IMR-90 (cell line): ENCODE data around the gene ING5. TPM values are rescaled to one million over a fixed set of nuclear protein-coding genes. Genes with fewer than 3 reads are reported as not detected.

Source experiments
- ATAC-seq: fragments of 200-7000 bp; cut with Tn5 transposase; 2 replicates; pipeline ENCODE4 v1.9.1; 2020; ENCODE audit warnings: low read depth, mild to moderate bottlenecking, moderate library complexity
- BruUV-seq: library from RNA; stranded (reverse); fragments of 400-500 nt; replicated peaks from 2 replicates; lab custom pipeline; 2021; lab: Mats Ljungman, UMichigan
- CTCF ChIA-PET: fragments of 300-600 bp; formaldehyde crosslinking; extraction: SDS; loops from one replicate; lab custom pipeline; 2021; ENCODE audit warnings: antibody characterized with exemption; lab: Yijun Ruan, JAX
- POLR2A ChIA-PET: fragments of 300-600 bp; sonication (Branson Sonifier 250); formaldehyde crosslinking; loops from one replicate; lab custom pipeline; 2022; ENCODE audit warnings: antibody characterized with exemption; ENCODE audit not compliant: unreplicated experiment; lab: Charles Lee
- DNase-seq: peaks from one replicate; pipeline ENCODE4 v3.0.0; 2013
- H2AFZ ChIP-seq: replicated peaks from 2 replicates; pipeline ENCODE3; 2013; ENCODE audit warnings: low read length, mild to moderate bottlenecking; ENCODE audit not compliant: poor library complexity
- H2AK5ac ChIP-seq: 2 replicates; pipeline ENCODE4 v1.6.1; 2013; ENCODE audit warnings: low read depth, low read length, inconsistent platforms
- H2AK9ac ChIP-seq: replicated peaks from 2 replicates; pipeline ENCODE3; 2013; ENCODE audit warnings: mild to moderate bottlenecking, low read depth, low read length, moderate library complexity; ENCODE audit not compliant: poor library complexity
- H2BK120ac ChIP-seq: 2 replicates; pipeline ENCODE4 v1.6.1; 2013; ENCODE audit warnings: low read depth, low read length, inconsistent platforms
- H2BK15ac ChIP-seq: 3 replicates; pipeline ENCODE4 v1.6.1; 2013; ENCODE audit warnings: low read depth, low read length, inconsistent platforms
- H2BK20ac ChIP-seq: 2 replicates; pipeline ENCODE4 v1.6.1; 2013; ENCODE audit warnings: low read depth, mild to moderate bottlenecking, inconsistent platforms, low read length, moderate library complexity
- H2BK5ac ChIP-seq: 2 replicates; pipeline ENCODE4 v1.6.1; 2013; ENCODE audit warnings: mild to moderate bottlenecking, low read depth, low read length, inconsistent platforms; ENCODE audit not compliant: poor library complexity, severe bottlenecking
- H3K14ac ChIP-seq: replicated peaks from 2 replicates; pipeline ENCODE4 v1.6.1; 2013; ENCODE audit warnings: low read depth, low read length, inconsistent platforms
- H3K18ac ChIP-seq: 2 replicates; pipeline ENCODE4 v1.6.1; 2013; ENCODE audit warnings: low read depth, low read length, control low read depth
- H3K23ac ChIP-seq: 2 replicates; pipeline ENCODE4 v1.6.1; 2013; ENCODE audit warnings: low read depth, low read length, inconsistent platforms
- H3K27ac ChIP-seq: 2 replicates; pipeline ENCODE4 v1.5.1; 2013; ENCODE audit warnings: mild to moderate bottlenecking, control low read depth, low read length; ENCODE audit not compliant: insufficient read depth
- H3K27me3 ChIP-seq: 2 replicates; pipeline ENCODE4 v1.6.1; 2013; ENCODE audit warnings: low read length; ENCODE audit not compliant: control insufficient read depth, insufficient read depth
- H3K36me3 ChIP-seq: 2 replicates; pipeline ENCODE4 v1.6.1; 2013; ENCODE audit warnings: low read length, mixed read lengths; ENCODE audit not compliant: control insufficient read depth, insufficient read depth
- H3K4ac ChIP-seq: 2 replicates; pipeline ENCODE4 v1.6.1; 2013; ENCODE audit warnings: low read depth, low read length, inconsistent platforms
- H3K4me1 ChIP-seq: 2 replicates; pipeline ENCODE4 v1.6.1; 2013; ENCODE audit warnings: low read length, mixed read lengths; ENCODE audit not compliant: control insufficient read depth, insufficient read depth
- H3K4me2 ChIP-seq: 2 replicates; pipeline ENCODE4 v1.6.1; 2013; ENCODE audit warnings: low read depth, mild to moderate bottlenecking, control low read depth, low read length, moderate library complexity
- H3K4me3 ChIP-seq: 2 replicates; pipeline ENCODE4 v1.5.1; 2013; ENCODE audit warnings: low read depth, mild to moderate bottlenecking, control low read depth, low read length, moderate library complexity; ENCODE audit not compliant: insufficient read depth
- H3K56ac ChIP-seq: 2 replicates; pipeline ENCODE4 v1.6.1; 2013; ENCODE audit warnings: low read length, inconsistent platforms; ENCODE audit not compliant: insufficient read depth; ENCODE audit errors: extremely low read depth
- H3K79me1 ChIP-seq, 2 experiments: 2 replicates each; pipeline ENCODE4 v1.6.1; 2013; ENCODE audit warnings: low read length in 2 of 2, inconsistent platforms in 1 of 2, low read depth in 1 of 2
- H3K9ac ChIP-seq: 2 replicates; pipeline ENCODE4 v1.6.1; 2013; ENCODE audit warnings: low read depth, low read length, control low read depth
- H3K9me1 ChIP-seq: 2 replicates; pipeline ENCODE4 v1.6.1; 2013; ENCODE audit warnings: low read length, inconsistent platforms; ENCODE audit not compliant: insufficient read depth
- H3K9me3 ChIP-seq: 2 replicates; pipeline ENCODE4 v1.6.1; 2013; ENCODE audit warnings: low read length; ENCODE audit not compliant: control insufficient read depth, insufficient read depth
- H4K20me1 ChIP-seq: 2 replicates; pipeline ENCODE4 v1.6.1; 2013; ENCODE audit warnings: low read length, inconsistent platforms; ENCODE audit not compliant: insufficient read depth
- H4K5ac ChIP-seq: 2 replicates; pipeline ENCODE4 v1.6.1; 2013; ENCODE audit warnings: mild to moderate bottlenecking, low read depth, low read length, control low read depth
- H4K8ac ChIP-seq, 2 experiments: 2 replicates each; pipeline ENCODE4 v1.6.1; 2013; ENCODE audit warnings: low read depth in 2 of 2, low read length in 2 of 2, control low read depth in 1 of 2, inconsistent platforms in 1 of 2
- H4K91ac ChIP-seq: 2 replicates; pipeline ENCODE4 v1.6.1; 2013; ENCODE audit warnings: low read depth, low read length, inconsistent platforms; ENCODE audit not compliant: insufficient read depth
- CTCF ChIP-seq: conservative IDR thresholded peaks from 2 replicates; pipeline ENCODE4 v1.5.1; 2012; ENCODE audit warnings: mild to moderate bottlenecking, low read depth, low read length, improper control_type of control experiment
- RAD21 ChIP-seq: IDR thresholded peaks from 2 replicates; pipeline ENCODE4 v1.6.1; 2012; ENCODE audit warnings: low read length, improper control_type of control experiment
- WGBS, 2 experiments: methylation state at CpG; one replicate each; pipeline versions ENCODE4 v1.1.5 to v1.1.7; 2013; ENCODE audit warnings: missing lambda C conversion rate in 2 of 2; ENCODE audit not compliant: insufficient read length in 1 of 2; ENCODE audit errors: extremely low coverage in 2 of 2; 5-methylcytosine and 5-hydroxymethylcytosine counted together
- dilution Hi-C: fragments of 300-500 bp; cut with HindIII; formaldehyde crosslinking; loops from one replicate; pipeline ENCODE4 v1.14.3; 2018; ENCODE audit warnings: low sequenced_read_pairs; ENCODE audit not compliant: unreplicated experiment
- in situ Hi-C: fragments of 300-500 bp; cut with MboI; formaldehyde crosslinking; loops from 3 replicates; pipeline ENCODE4 v1.14.3; 2019; ENCODE audit warnings: low sequenced_read_pairs, inconsistent platforms, mixed read lengths
- intact Hi-C: fragments of 100-400 bp; cut with micrococcal nuclease; formaldehyde crosslinking; loops from 2 replicates; pipeline ENCODE4 v1.10.0; 2022
- polyA plus RNA-seq, 3 experiments: library from polyadenylated mRNA; depleted of rRNA; stranded (reverse); fragments of >200 nt; gene quantifications; 2 replicates each; pipeline ENCODE4 v1.2.3, GENCODE V29; 2012; ENCODE audit warnings: low replicate concordance in 1 of 3
- total RNA-seq: library from RNA; depleted of rRNA; stranded (reverse); fragments of >200 nt; gene quantifications from 2 replicates; pipeline ENCODE4 v1.2.3, GENCODE V29; 2012

ING5 gene
- total and polyA plus RNA-seq, 2 of the 4 experiments (the other 2 are of a cell fraction), result 36.1 to 38.9 TPM

GRCh38 chr2:241739177-241739576, 37.3 kb downstream of the ING5 start:
- Histone ChIP-seq H4K20me1 (peaks cover 34% of the 10 kb centered on the region), H3K27ac (no peak overlapping the region), H2BK15ac (no peak overlapping the region)

More at GRCh38 chr2:241739177-241739576, 37.3 kb downstream of the ING5 start:
- Histone ChIP-seq H3K36me3 (peaks cover 19% of the 10 kb centered on the region), H3K9me3 (no peaks in the 10 kb centered on the region), H3K4me3 (no peak overlapping the region), H3K4me1 (peaks cover 3% of the 10 kb centered on the region), H2BK20ac (no peak overlapping the region), H3K56ac (no peak overlapping the region), H4K91ac (no peak overlapping the region), H3K79me1 (peaks cover 14 to 28% of the 10 kb centered on the region in 2 experiments), H2BK5ac (no peak overlapping the region), H3K9ac (no peak overlapping the region), H2AK9ac (no peak overlapping the region), H4K8ac (no peak overlapping the region), H2BK120ac (no peak overlapping the region), H3K9me1 (peaks cover 10% of the 10 kb centered on the region), H3K4me2 (no peak overlapping the region), H2AK5ac (no peak overlapping the region), H3K18ac (no peak overlapping the region), H3K23ac (no peak overlapping the region), H3K14ac (no peak overlapping the region), H4K5ac (no peak overlapping the region), H3K27me3 (no peaks in the 10 kb centered on the region), H2AFZ (no peak overlapping the region), H3K4ac (no peak overlapping the region)
- no TSS peak for BruUV-seq
- ChIA-PET POLR2A (no interaction called here), CTCF (no interaction called here)
- ATAC-seq, result no peak
- intact Hi-C loops (no loop called here), dilution Hi-C loops (no loop called here), in situ Hi-C loops (no loop called here)
- TF ChIP-seq RAD21 (no peak), CTCF (no peak)
- DNase-seq, result no peak
- whole genome bisulfite sequencing, 2 experiments, result 94% methylated on average over 13 of the region's 15 CpGs; no CpG with 5 or more reads in 1 of the 2 experiments
